H9 (cell line): Measurements from ENCODE around the gene ST6GALNAC5. TPM values are rescaled to one million over a fixed set of nuclear protein-coding genes. Genes with fewer than 3 reads are reported as not detected.

Experiments used
- DNase-seq: peaks from one replicate; pipeline ENCODE4 v3.0.0-alpha.2; 2017
- H2AFZ ChIP-seq: one replicate; pipeline ENCODE4 v1.6.1; 2013; ENCODE audit warnings: mild to moderate bottlenecking, low read length, control low read depth, moderate library complexity
- H2AK5ac ChIP-seq: 2 replicates; pipeline ENCODE4 v1.6.1; 2013; ENCODE audit warnings: low read length, control low read depth, mixed read lengths; ENCODE audit not compliant: insufficient read length
- H2BK120ac ChIP-seq: one replicate; pipeline ENCODE4 v1.6.1; 2013; ENCODE audit warnings: low read depth, mild to moderate bottlenecking, low read length, control low read depth, inconsistent platforms; ENCODE audit not compliant: poor library complexity, severe bottlenecking
- H2BK12ac ChIP-seq: 2 replicates; pipeline ENCODE4 v1.6.1; 2013; ENCODE audit warnings: low read length, control low read depth, mixed read lengths, low read depth; ENCODE audit not compliant: insufficient read length
- H2BK15ac ChIP-seq: 2 replicates; pipeline ENCODE4 v1.6.1; 2013; ENCODE audit warnings: low read depth, low read length, control low read depth
- H2BK20ac ChIP-seq: one replicate; pipeline ENCODE4 v1.6.1; 2013; ENCODE audit warnings: low read depth, mild to moderate bottlenecking, low read length, control low read depth, inconsistent platforms; ENCODE audit not compliant: poor library complexity, severe bottlenecking
- H2BK5ac ChIP-seq: 2 replicates; pipeline ENCODE4 v1.6.1; 2013; ENCODE audit warnings: low read length, control low read depth, mixed read lengths; ENCODE audit not compliant: insufficient read length
- H3K14ac ChIP-seq: 2 replicates; pipeline ENCODE4 v1.6.1; 2013; ENCODE audit warnings: low read length, control low read depth; ENCODE audit not compliant: insufficient read depth
- H3K18ac ChIP-seq: 2 replicates; pipeline ENCODE4 v1.6.1; 2013; ENCODE audit warnings: low read depth, mild to moderate bottlenecking, mixed read lengths, low read length, control low read depth; ENCODE audit not compliant: insufficient read length
- H3K23ac ChIP-seq: 2 replicates; pipeline ENCODE4 v1.6.1; 2013; ENCODE audit warnings: low read length, control low read depth, mixed read lengths, low read depth; ENCODE audit not compliant: insufficient read length
- H3K23me2 ChIP-seq: 2 replicates; pipeline ENCODE4 v1.6.1; 2013; ENCODE audit warnings: low read depth, mild to moderate bottlenecking, mixed read lengths, low read length, control low read depth; ENCODE audit not compliant: insufficient read length, poor library complexity, severe bottlenecking
- H3K27ac ChIP-seq: 2 replicates; pipeline ENCODE4 v1.5.1; 2013; ENCODE audit warnings: low read length, control low read depth, mixed read lengths, low read depth; ENCODE audit not compliant: insufficient read length
- H3K27me3 ChIP-seq: 2 replicates; pipeline ENCODE4 v1.6.1; 2013; ENCODE audit warnings: low read length, control low read depth, inconsistent platforms; ENCODE audit not compliant: insufficient read depth
- H3K4ac ChIP-seq: 2 replicates; pipeline ENCODE4 v1.6.1; 2013; ENCODE audit warnings: low read depth, mild to moderate bottlenecking, control low read depth, inconsistent platforms, low read length, moderate library complexity
- H3K4me1 ChIP-seq: 2 replicates; pipeline ENCODE4 v1.6.1; 2013; ENCODE audit warnings: low read length, control low read depth, inconsistent platforms; ENCODE audit not compliant: insufficient read depth
- H3K4me2 ChIP-seq: 2 replicates; pipeline ENCODE4 v1.6.1; 2013; ENCODE audit warnings: low read length, control low read depth, mixed read lengths; ENCODE audit not compliant: insufficient read length, insufficient read depth
- H3K56ac ChIP-seq: 2 replicates; pipeline ENCODE4 v1.6.1; 2013; ENCODE audit warnings: low read depth, mild to moderate bottlenecking, mixed read lengths, low read length, control low read depth; ENCODE audit not compliant: insufficient read length
- H3K79me1 ChIP-seq: 2 replicates; pipeline ENCODE4 v1.6.1; 2013; ENCODE audit warnings: low read depth, mild to moderate bottlenecking, moderate library complexity, low read length, control low read depth, inconsistent platforms; ENCODE audit not compliant: insufficient read depth, poor library complexity, severe bottlenecking
- H3K79me2 ChIP-seq: 2 replicates; pipeline ENCODE4 v1.6.1; 2013; ENCODE audit warnings: low read length, control low read depth, inconsistent platforms; ENCODE audit not compliant: insufficient read depth
- H3K9ac ChIP-seq: 2 replicates; pipeline ENCODE4 v1.6.1; 2013; ENCODE audit warnings: low read length, control low read depth, mixed read lengths; ENCODE audit not compliant: insufficient read length; ENCODE audit errors: extremely low read depth
- H3K9me3 ChIP-seq: one replicate; pipeline ENCODE4 v1.6.1; 2013; ENCODE audit warnings: low read depth, low read length, inconsistent platforms; ENCODE audit not compliant: control insufficient read depth
- H3T11ph ChIP-seq: one replicate; pipeline ENCODE4 v1.6.1; 2013; ENCODE audit warnings: mild to moderate bottlenecking, low read length, control low read depth, inconsistent platforms
- H4K20me1 ChIP-seq: one replicate; pipeline ENCODE4 v1.6.1; 2013; ENCODE audit not compliant: control insufficient read depth, insufficient read length, insufficient read depth
- H4K5ac ChIP-seq: 2 replicates; pipeline ENCODE4 v1.6.1; 2013; ENCODE audit warnings: low read depth, mild to moderate bottlenecking, mixed read lengths, low read length, control low read depth; ENCODE audit not compliant: insufficient read length
- H4K8ac ChIP-seq: replicated peaks from 2 replicates; pipeline ENCODE4 v1.6.1; 2013; ENCODE audit warnings: low read length, control low read depth, mixed read lengths, low read depth; ENCODE audit not compliant: insufficient read length
- H4K91ac ChIP-seq: 2 replicates; pipeline ENCODE4 v1.6.1; 2013; ENCODE audit warnings: low read depth, mild to moderate bottlenecking, moderate library complexity, mixed read lengths, low read length, control low read depth; ENCODE audit not compliant: insufficient read length
- H3K27ac Mint-ChIP-seq, 3 experiments: 2 replicates in 2 of 3; 3 replicates in 1 of 3; pipeline ENCODE4 v1.8.0; 2020 to 2021; ENCODE audit warnings: mixed read lengths in 3 of 3, mild to moderate bottlenecking in 1 of 3, moderate library complexity in 1 of 3
- H3K27me3 Mint-ChIP-seq: 2 replicates; pipeline ENCODE4 v1.8.0; 2021; ENCODE audit warnings: low read depth, mild to moderate bottlenecking, moderate library complexity, mixed read lengths
- H3K36me3 Mint-ChIP-seq, 3 experiments: 2 replicates in 2 of 3; 3 replicates in 1 of 3; pipeline ENCODE4 v1.8.0; 2020 to 2021; ENCODE audit warnings: low read depth in 3 of 3, mixed read lengths in 3 of 3; ENCODE audit not compliant: insufficient read depth in 1 of 3
- H3K4me1 Mint-ChIP-seq, 2 experiments: 2 replicates each; pipeline ENCODE4 v1.8.0; 2020; ENCODE audit warnings: mixed read lengths in 2 of 2
- H3K4me3 Mint-ChIP-seq, 2 experiments: 2 replicates in 1 of 2; 3 replicates in 1 of 2; pipeline ENCODE4 v1.8.0; 2020 to 2021; ENCODE audit warnings: mild to moderate bottlenecking in 2 of 2, mixed read lengths in 2 of 2, moderate library complexity in 1 of 2
- H3K9me3 Mint-ChIP-seq, 2 experiments: 2 replicates in 1 of 2; 3 replicates in 1 of 2; pipeline ENCODE4 v1.8.0; 2020; ENCODE audit warnings: mild to moderate bottlenecking in 2 of 2, mixed read lengths in 2 of 2, moderate library complexity in 1 of 2
- WGBS: extraction: QIAGEN DNeasy Blood & Tissue Kit; methylation state at CpG from one replicate; pipeline ENCODE4 v1.1.7; 2013; ENCODE audit warnings: missing lambda C conversion rate, low lambda C conversion rate, mixed read lengths; ENCODE audit not compliant: insufficient read length; ENCODE audit errors: extremely low coverage; 5-methylcytosine and 5-hydroxymethylcytosine counted together
- total RNA-seq: library from RNA; stranded (reverse); gene quantifications from 2 replicates; pipeline ENCODE4 v1.2.1, GENCODE V29; 2021
- TF ChIP-seq, protein P1 (sequence below): fragments of 200-600 bp; sonication (generic); conservative IDR thresholded peaks from 3 replicates; pipeline ENCODE4 v1.8.0; 2021; ENCODE audit warnings: antibody characterized with exemption, mild to moderate bottlenecking

Gene ST6GALNAC5
- total RNA-seq, 1 experiment from 2014 or later: 3.3 TPM

DNA sequence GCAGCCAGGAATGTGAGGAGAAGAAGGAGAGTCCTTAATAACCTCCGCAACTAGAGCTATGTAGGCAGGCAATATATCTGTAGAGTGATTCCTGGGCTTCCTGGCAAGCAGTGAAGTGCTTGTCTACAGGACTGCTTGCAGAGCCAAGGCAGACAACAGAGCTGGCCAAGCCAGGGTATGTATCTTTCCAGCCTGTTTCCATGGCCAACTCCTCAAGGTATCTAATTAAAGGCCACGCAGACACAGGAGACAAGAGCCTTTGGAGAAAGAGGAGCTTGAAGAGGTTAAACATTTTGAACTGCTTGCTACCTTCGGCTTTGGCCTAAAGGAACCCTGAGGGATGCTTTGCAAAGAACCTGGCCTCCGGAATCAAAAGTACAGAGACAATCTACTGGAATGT, 214.6 kb downstream of the ST6GALNAC5 start:
- no peak overlapping the region for H3K4ac ChIP-seq
- no peak overlapping the region for H4K91ac ChIP-seq
- H3K4me1 ChIP-seq: peaks cover 6% of the 10 kb centered on the region; the same call in 1 of the 2 replicates
- no peaks in the 10 kb centered on the region for H3K9me3 ChIP-seq
- no peak overlapping the region for H2BK12ac ChIP-seq
- H3K18ac ChIP-seq: no peak overlapping the region
- Mint-ChIP-seq H3K4me3 (no peak overlapping the region), H3K27ac (peak overlapping the region; percentile 78 to 93 (median 84); a peak in 5 of 7 replicates), H3K27me3 (no peaks in the 10 kb centered on the region), H3K4me1 (peaks cover 35 to 39% of the 10 kb centered on the region in 2 experiments), H3K9me3 (no peaks in the 10 kb centered on the region), H3K36me3 (peaks cover 0 to 2% (median 0%) of the 10 kb centered on the region in 3 experiments; a peak in 3 of 7 replicates)
- no peaks in the 10 kb centered on the region for H3K23me2 ChIP-seq
- H3K14ac ChIP-seq: no peak overlapping the region
- no CpG with 5 or more reads among the region's 4 CpGs for WGBS
- no peak overlapping the region for H3K27ac ChIP-seq
- no peak overlapping the region for H2AFZ ChIP-seq
- no peak overlapping the region for H3K9ac ChIP-seq
- H3K27me3 ChIP-seq: no peaks in the 10 kb centered on the region
- H2BK120ac ChIP-seq: no peak overlapping the region
- no peak overlapping the region for H2BK20ac ChIP-seq
- H2AK5ac ChIP-seq: no peak overlapping the region
- H3K56ac ChIP-seq: no peak overlapping the region
- no peak overlapping the region for H3T11ph ChIP-seq
- no peak overlapping the region for H2BK5ac ChIP-seq
- H3K23ac ChIP-seq: no peak overlapping the region
- TF ChIP-seq, protein P1, sequence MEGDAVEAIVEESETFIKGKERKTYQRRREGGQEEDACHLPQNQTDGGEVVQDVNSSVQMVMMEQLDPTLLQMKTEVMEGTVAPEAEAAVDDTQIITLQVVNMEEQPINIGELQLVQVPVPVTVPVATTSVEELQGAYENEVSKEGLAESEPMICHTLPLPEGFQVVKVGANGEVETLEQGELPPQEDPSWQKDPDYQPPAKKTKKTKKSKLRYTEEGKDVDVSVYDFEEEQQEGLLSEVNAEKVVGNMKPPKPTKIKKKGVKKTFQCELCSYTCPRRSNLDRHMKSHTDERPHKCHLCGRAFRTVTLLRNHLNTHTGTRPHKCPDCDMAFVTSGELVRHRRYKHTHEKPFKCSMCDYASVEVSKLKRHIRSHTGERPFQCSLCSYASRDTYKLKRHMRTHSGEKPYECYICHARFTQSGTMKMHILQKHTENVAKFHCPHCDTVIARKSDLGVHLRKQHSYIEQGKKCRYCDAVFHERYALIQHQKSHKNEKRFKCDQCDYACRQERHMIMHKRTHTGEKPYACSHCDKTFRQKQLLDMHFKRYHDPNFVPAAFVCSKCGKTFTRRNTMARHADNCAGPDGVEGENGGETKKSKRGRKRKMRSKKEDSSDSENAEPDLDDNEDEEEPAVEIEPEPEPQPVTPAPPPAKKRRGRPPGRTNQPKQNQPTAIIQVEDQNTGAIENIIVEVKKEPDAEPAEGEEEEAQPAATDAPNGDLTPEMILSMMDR: no peak
- no peaks in the 10 kb centered on the region for H3K79me1 ChIP-seq
- no peak overlapping the region for H4K5ac ChIP-seq
- H3K4me2 ChIP-seq: no peak overlapping the region
- H2BK15ac ChIP-seq: no peak overlapping the region
- H4K8ac ChIP-seq: no peak overlapping the region
- DNase-seq: no peak
- no peaks in the 10 kb centered on the region for H4K20me1 ChIP-seq
- no peaks in the 10 kb centered on the region for H3K79me2 ChIP-seq
